ENCODE data around the gene SCN2A. TPM values are rescaled to one million over a fixed set of nuclear protein-coding genes. Genes with fewer than 3 reads are reported as not detected.
A peak's percentile ranks its signal among the peaks of the same experiment; 100 is the strongest.

SCN2A gene
- total and polyA plus RNA-seq, 2 of the 4 experiments (the other 2 are of a cell fraction) = 0.24 to 0.54 TPM

- Histone ChIP-seq H4K5ac (ENCODE audit: low read depth, low read length) (no peak overlapping the region), H3K27me3 (ENCODE audit: control insufficient read depth, insufficient read depth, low read length) (no peaks in the 10 kb centered on the region), H2AFZ (replicated peaks; ENCODE audit: low read length, poor library complexity) (no peak overlapping the region), H2BK20ac (ENCODE audit: low read depth, low read length) (no peak overlapping the region), H3K9me3 (ENCODE audit: control insufficient read depth, insufficient read depth, low read length) (no peaks in the 10 kb centered on the region), H3K14ac (replicated peaks; ENCODE audit: low read depth, low read length) (no peak overlapping the region), H2BK120ac (ENCODE audit: low read depth, low read length) (no peak overlapping the region), H4K20me1 (ENCODE audit: insufficient read depth, low read length) (no peaks in the 10 kb centered on the region), H3K56ac (ENCODE audit: extremely low read depth, insufficient read depth, low read length) (no peak overlapping the region), H2AK5ac (ENCODE audit: low read depth, low read length) (no peak overlapping the region), H4K91ac (ENCODE audit: insufficient read depth, low read depth, low read length) (no peak overlapping the region), H2AK9ac (replicated peaks; ENCODE audit: low read depth, low read length, poor library complexity) (no peak overlapping the region), H3K36me3 (ENCODE audit: control insufficient read depth, insufficient read depth, low read length) (no peaks in the 10 kb centered on the region), H3K4ac (ENCODE audit: low read depth, low read length) (no peak overlapping the region), H3K4me2 (ENCODE audit: low read depth, low read length) (no peak overlapping the region), H3K4me1 (ENCODE audit: control insufficient read depth, insufficient read depth, low read length) (no peaks in the 10 kb centered on the region), H3K18ac (ENCODE audit: low read depth, low read length) (no peak overlapping the region), H4K8ac (ENCODE audit: low read depth in 2 of 2, low read length in 2 of 2) (no peak overlapping the region), H2BK15ac (ENCODE audit: low read depth, low read length) (no peak overlapping the region), H3K79me1 (ENCODE audit: low read depth in 1 of 2, low read length in 2 of 2) (no peaks in the 10 kb centered on the region), H3K9ac (ENCODE audit: low read depth, low read length) (no peak overlapping the region), H2BK5ac (ENCODE audit: low read depth, low read length, poor library complexity, severe bottlenecking) (no peak overlapping the region), H3K23ac (ENCODE audit: low read depth, low read length) (no peak overlapping the region), H3K4me3 (ENCODE audit: insufficient read depth, low read depth, low read length) (no peak overlapping the region), H3K27ac (ENCODE audit: insufficient read depth, low read length) (no peak overlapping the region), H3K9me1 (ENCODE audit: insufficient read depth, low read length) (no peaks in the 10 kb centered on the region)
- in situ Hi-C loops (cut with MboI; ENCODE audit: low sequenced_read_pairs) (no loop called here), dilution Hi-C loops (cut with HindIII; ENCODE audit: low sequenced_read_pairs, unreplicated experiment) (no loop called here), intact Hi-C loops (cut with micrococcal nuclease) (no loop called here)
- CTCF ChIA-PET = interaction anchor here (0.6 kb wide), 1 partner anchor 1070 kb away, joined by 3 read pairs; no protein-coding TSS in a partner anchor
- 0 out of 2 replicates have a peak, but pooled peaks have one; percentile 17 for ATAC-seq (ENCODE audit: low read depth)
- POLR2A ChIA-PET (ENCODE audit: unreplicated experiment) = no interaction called here
- WGBS, 2 experiments (ENCODE audit: extremely low coverage in 2 of 2, insufficient read length in 1 of 2) = 50% methylated on average over 1 of the region's 1 CpG; no CpG with 5 or more reads in 1 of the 2 experiments
- TF ChIP-seq CEBPB (IDR thresholded peaks at IDR 0.05; ENCODE audit: low read depth, low read length) (no peak), POLR2A (IDR thresholded peaks at IDR 0.05; ENCODE audit: low read depth, low read length) (no peak), MAZ (IDR thresholded peaks at IDR 0.05; ENCODE audit: borderline replicate concordance, low read depth, low read length) (no peak), MAFK (IDR thresholded peaks at IDR 0.05; ENCODE audit: low read depth, low read length) (no peak), ELK1 (IDR thresholded peaks at IDR 0.05; ENCODE audit: borderline replicate concordance, low read depth, low read length) (no peak), SMC3 (IDR thresholded peaks at IDR 0.05; ENCODE audit: low read depth, low read length) (no peak), USF2 (IDR thresholded peaks at IDR 0.05; ENCODE audit: low read depth, low read length) (no peak), MXI1 (IDR thresholded peaks at IDR 0.05; ENCODE audit: borderline replicate concordance, low read depth, low read length) (no peak), NFE2L2 (IDR thresholded peaks at IDR 0.05; ENCODE audit: low read depth, low read length) (no peak), BHLHE40 (IDR thresholded peaks at IDR 0.05; ENCODE audit: low read depth, low read length) (no peak), RAD21 (IDR thresholded peaks at IDR 0.05; ENCODE audit: low read length) (no peak), CTCF (conservative IDR thresholded peaks at IDR 0.05; ENCODE audit: low read depth, low read length) (no peak), RFX5 (IDR thresholded peaks at IDR 0.05; ENCODE audit: low read depth, low read length) (no peak), RCOR1 (IDR thresholded peaks at IDR 0.05; ENCODE audit: insufficient replicate concordance, low read length) (no peak), FOS (IDR thresholded peaks at IDR 0.05; ENCODE audit: low read depth, low read length) (no peak), CHD1 (IDR thresholded peaks at IDR 0.05; ENCODE audit: low read depth, low read length) (no peak)
- no TSS peak for BruUV-seq (replicated peaks)
- DNase-seq = peak; percentile 3
Observed at GRCh38 chr2:165348441-165348840, 109.2 kb downstream of the SCN2A start.
